A673 (cell line): ENCODE data around the gene RNF220.

Experiments used
- CTCF ChIP-seq: fragments of 300-800, 200-600 bp; sonication (generic); conservative IDR thresholded peaks from 2 replicates; pipeline ENCODE4 v1.5.1; 2017; ENCODE audit warnings: low read depth, mild to moderate bottlenecking, antibody characterized with exemption, low read length, moderate library complexity, mixed read lengths
- EZH2 ChIP-seq: fragments of 200-600 bp; sonication (generic); IDR thresholded peaks from 2 replicates; pipeline ENCODE4 v1.6.1; 2017; ENCODE audit warnings: borderline replicate concordance, low read depth, mild to moderate bottlenecking, mixed read lengths, antibody characterized with exemption, low read length; ENCODE audit not compliant: poor library complexity, severe bottlenecking

DNA sequence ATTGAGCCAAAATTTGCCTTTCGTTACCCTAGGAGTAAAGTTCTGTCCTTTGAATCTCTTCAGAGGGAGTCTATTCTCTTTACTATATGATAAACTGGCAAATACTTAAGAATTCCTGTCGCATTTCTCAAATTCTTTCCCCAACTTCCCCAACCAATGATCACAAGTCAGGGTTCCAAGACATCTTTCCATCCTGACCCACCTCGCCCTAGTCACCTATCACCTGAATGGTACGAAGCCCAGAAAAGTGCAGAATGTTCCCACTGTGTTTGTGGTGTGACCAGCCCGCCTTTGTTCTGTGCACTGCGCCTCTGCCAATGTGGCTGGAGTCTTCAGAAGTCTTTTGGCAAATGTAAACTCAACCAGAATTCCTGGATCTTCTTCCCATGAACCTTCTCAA lies 132.5 kb downstream of the RNF220 start:
- TF ChIP-seq CTCF = no peak
- no peak for TF ChIP-seq EZH2
